Loucy (cell line): Measurements from ENCODE around the gene CA5B.

Source experiments
- H2AFZ ChIP-seq: fragments of 200-600 bp; sonication (generic); 2 replicates; pipeline ENCODE4 v1.6.0; 2016; ENCODE audit warnings: antibody characterized with exemption, mild to moderate bottlenecking, low read length, moderate library complexity
- H3F3A ChIP-seq: fragments of 200-600 bp; 2 replicates; pipeline ENCODE4 v1.6.0; 2016; ENCODE audit warnings: antibody characterized with exemption, low read depth, mild to moderate bottlenecking
- H3K27me3 ChIP-seq: fragments of 200-600 bp; sonication (generic); 2 replicates; pipeline ENCODE4 v1.6.1; 2014; ENCODE audit warnings: low read length, mild to moderate bottlenecking; ENCODE audit not compliant: insufficient read depth, poor library complexity, severe bottlenecking
- H3K36me3 ChIP-seq: fragments of 200-600 bp; sonication (generic); 2 replicates; pipeline ENCODE4 v1.6.1; 2016; ENCODE audit warnings: low read length; ENCODE audit not compliant: insufficient read depth
- H3K4me1 ChIP-seq: fragments of 200-600 bp; sonication (generic); 2 replicates; pipeline ENCODE4 v1.5.1; 2014; ENCODE audit warnings: low read length, mild to moderate bottlenecking; ENCODE audit not compliant: insufficient read depth, poor library complexity, severe bottlenecking
- H3K4me2 ChIP-seq: fragments of 200-600 bp; sonication (generic); 2 replicates; pipeline ENCODE4 v1.6.0; 2014; ENCODE audit warnings: antibody characterized with exemption, low read length, low read depth, mild to moderate bottlenecking; ENCODE audit not compliant: poor library complexity, severe bottlenecking
- H3K4me3 ChIP-seq: fragments of 200-600 bp; sonication (generic); 2 replicates; pipeline ENCODE4 v1.5.1; 2014; ENCODE audit warnings: low read length, mild to moderate bottlenecking, mixed read lengths; ENCODE audit not compliant: poor library complexity, severe bottlenecking
- H3K79me2 ChIP-seq: fragments of 200-600 bp; sonication (generic); 2 replicates; pipeline ENCODE4 v1.6.1; 2014; ENCODE audit warnings: low read length; ENCODE audit not compliant: insufficient read depth
- H3K9ac ChIP-seq: fragments of 200-600 bp; sonication (generic); 2 replicates; pipeline ENCODE4 v1.6.0; 2014; ENCODE audit warnings: mild to moderate bottlenecking, low read depth, low read length, moderate library complexity; ENCODE audit not compliant: poor library complexity, severe bottlenecking
- H3K9me2 ChIP-seq: fragments of 200-600 bp; sonication (generic); replicated peaks from 2 replicates; pipeline ENCODE4 v1.6.1; 2016; ENCODE audit warnings: low read depth, low read length, mixed read lengths
- H3K9me3 ChIP-seq: fragments of 200-600 bp; sonication (generic); 2 replicates; pipeline ENCODE4 v1.6.1; 2014; ENCODE audit warnings: mild to moderate bottlenecking, antibody characterized with exemption, low read length, low read depth; ENCODE audit not compliant: insufficient read depth
- H4K20me1 ChIP-seq: fragments of 200-600 bp; sonication (generic); 2 replicates; pipeline ENCODE4 v1.6.0; 2014; ENCODE audit warnings: antibody characterized with exemption, low read length, mild to moderate bottlenecking; ENCODE audit not compliant: insufficient read depth, poor library complexity, severe bottlenecking
- CTCF ChIP-seq: fragments of 200-600 bp; sonication (generic); conservative IDR thresholded peaks from 2 replicates; pipeline ENCODE4 v1.5.1; 2014; ENCODE audit warnings: mild to moderate bottlenecking, antibody characterized with exemption, low read length
- EZH2phosphoT487 ChIP-seq: fragments of 200-600 bp; IDR thresholded peaks from 2 replicates; pipeline ENCODE4 v1.6.1; 2018; ENCODE audit warnings: antibody characterized with exemption, mild to moderate bottlenecking, moderate library complexity, borderline replicate concordance

The CA5B gene

GRCh38 chrX:15815779-15816437, 77.8 kb downstream of the CA5B start:
- no peaks in the 10 kb centered on the region for H3K9me2 ChIP-seq
- H3K4me2 ChIP-seq = peak overlapping the region; percentile 67

GRCh38 chrX:15816438-15816809, 78.4 kb downstream of the CA5B start:
- peak overlapping the region; percentile 67 for H3K4me2 ChIP-seq
- peaks cover 30% of the 10 kb centered on the region; the same call in 1 of the 2 replicates for H3K36me3 ChIP-seq
- H3F3A ChIP-seq = no peaks in the 10 kb centered on the region

More at GRCh38 chrX:15815779-15816437, 77.8 kb downstream of the CA5B start:
- H3K4me1 ChIP-seq = peaks cover 16% of the 10 kb centered on the region
- H3K36me3 ChIP-seq = peaks cover 28% of the 10 kb centered on the region; the same call in 1 of the 2 replicates
- peak overlapping the region; percentile 53 for H3K9ac ChIP-seq
- H4K20me1 ChIP-seq = no peaks in the 10 kb centered on the region
- peak; percentile 62 for TF ChIP-seq CTCF
- TF ChIP-seq EZH2phosphoT487 = no peak
- no peaks in the 10 kb centered on the region for H3F3A ChIP-seq
- no peak overlapping the region for H2AFZ ChIP-seq
- H3K79me2 ChIP-seq = no peaks in the 10 kb centered on the region
- H3K27me3 ChIP-seq = no peaks in the 10 kb centered on the region
- no peaks in the 10 kb centered on the region for H3K9me3 ChIP-seq
- peak overlapping the region; percentile 24 for H3K4me3 ChIP-seq

GRCh38 chrX:15816886-15817285, 78.8 kb downstream of the CA5B start:
- peak overlapping the region; percentile 67 for H3K4me2 ChIP-seq
- no peaks in the 10 kb centered on the region for H3K27me3 ChIP-seq
- H2AFZ ChIP-seq = no peak overlapping the region
- no peaks in the 10 kb centered on the region for H3F3A ChIP-seq
- H3K9me3 ChIP-seq = no peaks in the 10 kb centered on the region
- peaks cover 16% of the 10 kb centered on the region for H3K4me1 ChIP-seq
- peak overlapping the region; percentile 53 for H3K9ac ChIP-seq
- H3K4me3 ChIP-seq = peak overlapping the region; percentile 24
- H3K79me2 ChIP-seq = no peaks in the 10 kb centered on the region
- no peaks in the 10 kb centered on the region for H4K20me1 ChIP-seq
- TF ChIP-seq CTCF (no peak), EZH2phosphoT487 (no peak)
- no peaks in the 10 kb centered on the region for H3K9me2 ChIP-seq
- peaks cover 30% of the 10 kb centered on the region; the same call in 1 of the 2 replicates for H3K36me3 ChIP-seq

More at GRCh38 chrX:15816438-15816809, 78.4 kb downstream of the CA5B start:
- TF ChIP-seq EZH2phosphoT487 (no peak), CTCF (peak; percentile 11; the same call in 1 of the 2 replicates)
- H3K4me1 ChIP-seq = peaks cover 16% of the 10 kb centered on the region
- no peaks in the 10 kb centered on the region for H3K79me2 ChIP-seq
- H3K9ac ChIP-seq = peak overlapping the region; percentile 53
- H3K9me2 ChIP-seq = no peaks in the 10 kb centered on the region
- peak overlapping the region; percentile 24 for H3K4me3 ChIP-seq
- H2AFZ ChIP-seq = no peak overlapping the region
- no peaks in the 10 kb centered on the region for H3K9me3 ChIP-seq
- no peaks in the 10 kb centered on the region for H3K27me3 ChIP-seq
- no peaks in the 10 kb centered on the region for H4K20me1 ChIP-seq
